ENCODE data around the gene PARP8. TPM values are rescaled to one million over a fixed set of nuclear protein-coding genes. Genes with fewer than 3 reads are reported as not detected.

PARP8 gene
- total RNA-seq, 1 donor, result 30.8 TPM

DNA sequence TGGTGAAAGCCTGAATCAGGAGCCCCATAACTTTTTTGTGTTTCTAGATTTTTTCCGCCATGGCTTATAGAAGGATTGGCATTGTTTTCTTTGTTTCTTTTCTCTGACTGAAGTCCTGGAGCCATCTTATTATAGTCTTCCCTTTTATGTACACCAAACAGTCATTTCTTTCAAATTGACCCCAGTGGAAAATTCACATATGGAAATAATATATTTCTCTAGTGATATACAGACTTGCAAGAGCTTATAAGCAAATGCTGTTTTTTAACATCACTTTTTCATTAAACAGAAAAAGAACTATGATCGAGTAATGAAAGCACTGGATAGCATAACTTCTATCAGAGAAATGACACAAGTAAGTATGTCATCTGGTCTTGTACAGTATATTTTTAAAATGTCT is 155.6 kb downstream of the PARP8 start:
- no peak for DNase-seq (ENCODE audit: insufficient read length, low spot score, missing footprints)
- no peaks in the 10 kb centered on the region for H3K9me3 ChIP-seq (ENCODE audit: low read depth, low read length)
- H4K20me1 ChIP-seq (ENCODE audit: insufficient read depth, low read length), result no peaks in the 10 kb centered on the region
- H3K27me3 ChIP-seq (ENCODE audit: insufficient read depth, low read length), result no peaks in the 10 kb centered on the region
- peaks cover 4% of the 10 kb centered on the region for H3K36me3 ChIP-seq (ENCODE audit: insufficient read depth, low read length)
- no peak overlapping the region for H3K27ac ChIP-seq (ENCODE audit: low read depth, low read length)
- no peak overlapping the region for H2AFZ ChIP-seq (ENCODE audit: low read length)
- H3K79me2 ChIP-seq (ENCODE audit: insufficient read depth, low read length), result no peaks in the 10 kb centered on the region
- no peak overlapping the region for H3K4me2 ChIP-seq (ENCODE audit: insufficient read depth, low read length)
- TF ChIP-seq, protein P1, sequence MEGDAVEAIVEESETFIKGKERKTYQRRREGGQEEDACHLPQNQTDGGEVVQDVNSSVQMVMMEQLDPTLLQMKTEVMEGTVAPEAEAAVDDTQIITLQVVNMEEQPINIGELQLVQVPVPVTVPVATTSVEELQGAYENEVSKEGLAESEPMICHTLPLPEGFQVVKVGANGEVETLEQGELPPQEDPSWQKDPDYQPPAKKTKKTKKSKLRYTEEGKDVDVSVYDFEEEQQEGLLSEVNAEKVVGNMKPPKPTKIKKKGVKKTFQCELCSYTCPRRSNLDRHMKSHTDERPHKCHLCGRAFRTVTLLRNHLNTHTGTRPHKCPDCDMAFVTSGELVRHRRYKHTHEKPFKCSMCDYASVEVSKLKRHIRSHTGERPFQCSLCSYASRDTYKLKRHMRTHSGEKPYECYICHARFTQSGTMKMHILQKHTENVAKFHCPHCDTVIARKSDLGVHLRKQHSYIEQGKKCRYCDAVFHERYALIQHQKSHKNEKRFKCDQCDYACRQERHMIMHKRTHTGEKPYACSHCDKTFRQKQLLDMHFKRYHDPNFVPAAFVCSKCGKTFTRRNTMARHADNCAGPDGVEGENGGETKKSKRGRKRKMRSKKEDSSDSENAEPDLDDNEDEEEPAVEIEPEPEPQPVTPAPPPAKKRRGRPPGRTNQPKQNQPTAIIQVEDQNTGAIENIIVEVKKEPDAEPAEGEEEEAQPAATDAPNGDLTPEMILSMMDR (IDR thresholded peaks at IDR 0.05; ENCODE audit: extremely low read depth, low read depth, low read length), result no peak
- H3K4me3 ChIP-seq (ENCODE audit: insufficient read depth, low read length), result no peak overlapping the region
- H3K4me1 ChIP-seq (ENCODE audit: insufficient read depth, low read length), result no peaks in the 10 kb centered on the region

DNA sequence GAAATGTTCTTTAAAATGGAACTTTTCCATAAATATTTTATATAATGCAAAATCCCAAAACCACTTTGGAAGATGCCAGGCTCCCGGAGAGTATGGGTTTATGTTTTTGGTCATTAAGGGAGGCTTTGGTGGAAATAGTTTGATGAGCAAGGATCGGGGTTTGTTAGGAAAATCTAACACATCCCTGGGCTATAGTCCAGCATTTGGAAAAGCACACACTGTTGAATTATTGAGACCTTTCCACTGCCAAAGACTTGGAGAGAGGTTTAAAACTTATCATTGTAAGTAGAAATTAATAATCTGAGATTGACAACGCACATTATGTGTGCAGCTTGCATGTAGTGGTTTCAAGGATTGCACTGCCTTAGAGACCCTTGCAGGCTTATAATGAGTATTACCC is 156.3 kb downstream of the PARP8 start:
- Histone ChIP-seq H3K4me3 (ENCODE audit: insufficient read depth, low read length) (no peak overlapping the region), H2AFZ (ENCODE audit: low read length) (no peak overlapping the region), H3K79me2 (ENCODE audit: insufficient read depth, low read length) (no peaks in the 10 kb centered on the region), H4K20me1 (ENCODE audit: insufficient read depth, low read length) (no peaks in the 10 kb centered on the region), H3K27ac (ENCODE audit: low read depth, low read length) (no peak overlapping the region), H3K4me2 (ENCODE audit: insufficient read depth, low read length) (no peak overlapping the region), H3K4me1 (ENCODE audit: insufficient read depth, low read length) (no peaks in the 10 kb centered on the region), H3K27me3 (ENCODE audit: insufficient read depth, low read length) (no peaks in the 10 kb centered on the region), H3K9me3 (ENCODE audit: low read depth, low read length) (no peaks in the 10 kb centered on the region), H3K36me3 (ENCODE audit: insufficient read depth, low read length) (peaks cover 4% of the 10 kb centered on the region)
- no peak for DNase-seq (ENCODE audit: insufficient read length, low spot score, missing footprints)
- TF ChIP-seq, protein P1 (IDR thresholded peaks at IDR 0.05; ENCODE audit: extremely low read depth, low read depth, low read length), result no peak

DNA sequence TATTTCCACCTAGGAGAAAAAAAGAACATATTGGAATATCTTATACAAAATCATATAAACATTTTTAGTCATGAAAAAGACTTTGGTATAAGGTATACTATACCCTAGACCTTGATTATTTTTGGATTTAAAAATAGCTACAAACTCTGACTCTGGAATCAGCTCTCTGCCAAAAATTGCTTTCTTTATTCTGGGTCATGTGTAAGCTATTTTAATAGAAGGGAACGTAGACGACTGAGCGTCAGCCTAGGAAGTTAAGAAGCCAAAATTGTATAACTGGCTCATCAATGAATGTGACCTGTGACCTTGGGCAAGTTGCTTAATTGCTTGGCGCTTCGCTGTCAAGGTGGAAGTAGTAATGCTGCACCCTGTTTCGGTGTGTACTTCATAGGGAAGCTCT is 157.1 kb downstream of the PARP8 start:
- no peak overlapping the region for H3K27ac ChIP-seq (ENCODE audit: low read depth, low read length)
- TF ChIP-seq, protein P1 (IDR thresholded peaks at IDR 0.05; ENCODE audit: extremely low read depth, low read depth, low read length), result no peak
- no peaks in the 10 kb centered on the region for H3K4me1 ChIP-seq (ENCODE audit: insufficient read depth, low read length)
- no peak overlapping the region for H2AFZ ChIP-seq (ENCODE audit: low read length)
- no peak for DNase-seq (ENCODE audit: insufficient read length, low spot score, missing footprints)
- H3K36me3 ChIP-seq (ENCODE audit: insufficient read depth, low read length), result peaks cover 3% of the 10 kb centered on the region
- no peaks in the 10 kb centered on the region for H3K9me3 ChIP-seq (ENCODE audit: low read depth, low read length)
- no peaks in the 10 kb centered on the region for H3K27me3 ChIP-seq (ENCODE audit: insufficient read depth, low read length)
- H3K4me2 ChIP-seq (ENCODE audit: insufficient read depth, low read length), result no peak overlapping the region
- H4K20me1 ChIP-seq (ENCODE audit: insufficient read depth, low read length), result no peaks in the 10 kb centered on the region
- H3K79me2 ChIP-seq (ENCODE audit: insufficient read depth, low read length), result no peaks in the 10 kb centered on the region
- no peak overlapping the region for H3K4me3 ChIP-seq (ENCODE audit: insufficient read depth, low read length)

DNA sequence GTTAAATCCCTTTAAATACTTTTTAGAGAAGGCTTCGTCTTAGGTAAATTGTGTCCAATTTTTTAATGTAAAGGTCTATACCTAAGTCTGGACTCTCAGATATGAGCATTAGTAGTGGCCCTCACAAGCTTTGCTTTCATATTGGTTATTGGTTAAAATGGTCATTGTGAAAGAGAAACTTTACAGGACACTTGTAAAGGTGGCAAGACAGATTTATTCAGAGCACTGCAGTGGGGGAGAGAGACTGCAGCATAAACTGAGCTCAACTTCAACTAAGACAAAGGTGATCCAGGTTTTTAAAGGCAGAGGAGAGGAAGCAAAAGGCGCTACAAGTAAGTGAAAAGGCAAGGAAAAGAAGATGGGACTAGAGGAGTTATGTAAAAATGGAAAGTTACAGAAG is 157.7 kb downstream of the PARP8 start:
- no peak overlapping the region for H3K4me3 ChIP-seq (ENCODE audit: insufficient read depth, low read length)
- H3K27me3 ChIP-seq (ENCODE audit: insufficient read depth, low read length), result no peaks in the 10 kb centered on the region
- no peaks in the 10 kb centered on the region for H4K20me1 ChIP-seq (ENCODE audit: insufficient read depth, low read length)
- TF ChIP-seq, protein P1 (IDR thresholded peaks at IDR 0.05; ENCODE audit: extremely low read depth, low read depth, low read length), result no peak
- no peaks in the 10 kb centered on the region for H3K4me1 ChIP-seq (ENCODE audit: insufficient read depth, low read length)
- no peak for DNase-seq (ENCODE audit: insufficient read length, low spot score, missing footprints)
- H3K4me2 ChIP-seq (ENCODE audit: insufficient read depth, low read length), result no peak overlapping the region
- H3K36me3 ChIP-seq (ENCODE audit: insufficient read depth, low read length), result peaks cover 4% of the 10 kb centered on the region
- no peak overlapping the region for H2AFZ ChIP-seq (ENCODE audit: low read length)
- H3K27ac ChIP-seq (ENCODE audit: low read depth, low read length), result no peak overlapping the region
- no peaks in the 10 kb centered on the region for H3K79me2 ChIP-seq (ENCODE audit: insufficient read depth, low read length)
- H3K9me3 ChIP-seq (ENCODE audit: low read depth, low read length), result no peaks in the 10 kb centered on the region

All from osteoblast (primary cell).